Measurements from ENCODE around the gene COL25A1.

COL25A1 gene

GRCh38 chr4:108828620-108829019 is 473.8 kb downstream of the COL25A1 start:
- TF ChIP-seq CTCF (IDR thresholded peaks at IDR 0.05; ENCODE audit: extremely low read depth, missing control alignments) = no peak
- DNase-seq (ENCODE audit: low spot score) = no peak

- no peak for TF ChIP-seq CTCF (IDR thresholded peaks at IDR 0.05; ENCODE audit: extremely low read depth, missing control alignments)
- DNase-seq (ENCODE audit: low spot score) = no peak
These were observed 476.7 kb downstream of the COL25A1 start for GRCh38 chr4:108825737-108826136.

GRCh38 chr4:108821351-108821930 is 481.0 kb downstream of the COL25A1 start:
- DNase-seq (ENCODE audit: low spot score) = no peak
- no peak for TF ChIP-seq CTCF (IDR thresholded peaks at IDR 0.05; ENCODE audit: extremely low read depth, missing control alignments)

- DNase-seq (ENCODE audit: low spot score) = no peak
- no peak for TF ChIP-seq CTCF (IDR thresholded peaks at IDR 0.05; ENCODE audit: extremely low read depth, missing control alignments)
These were observed 481.7 kb downstream of the COL25A1 start for GRCh38 chr4:108820492-108821350.

- DNase-seq (ENCODE audit: low spot score) = no peak
- no peak for TF ChIP-seq CTCF (IDR thresholded peaks at IDR 0.05; ENCODE audit: extremely low read depth, missing control alignments)
These were observed 488.1 kb downstream of the COL25A1 start for GRCh38 chr4:108814326-108814725.

- no peak for DNase-seq (ENCODE audit: low spot score)
- TF ChIP-seq CTCF (IDR thresholded peaks at IDR 0.05; ENCODE audit: extremely low read depth, missing control alignments) = no peak
These were observed 489.2 kb downstream of the COL25A1 start for GRCh38 chr4:108813261-108813660.

- DNase-seq (ENCODE audit: low spot score) = no peak
- no peak for TF ChIP-seq CTCF (IDR thresholded peaks at IDR 0.05; ENCODE audit: extremely low read depth, missing control alignments)
These were observed 491.0 kb downstream of the COL25A1 start for GRCh38 chr4:108811486-108811885.
